Ovary (tissue), 3 donors: ENCODE results near the gene UPK2.

ENCODE experiments used
- POLR2A ChIP-seq: fragments of 450-650 bp; IDR thresholded peaks from one replicate; pipeline ENCODE4 v1.6.1; 2017; ENCODE audit warnings: antibody characterized with exemption, mild to moderate bottlenecking, moderate library complexity
- TF ChIP-seq, protein P1 (sequence below), 3 donors: fragments of 450-650 bp in 2 of 3; fragments of 200-600 bp in 1 of 3; IDR thresholded peaks; one replicate each; pipeline versions ENCODE4 v1.5.1 to v1.8.0; 2016 to 2022; ENCODE audit warnings: antibody characterized with exemption in 3 of 3, mild to moderate bottlenecking in 1 of 3
- donor health status: DM: no; HTN: no; CAD: no.

DNA sequence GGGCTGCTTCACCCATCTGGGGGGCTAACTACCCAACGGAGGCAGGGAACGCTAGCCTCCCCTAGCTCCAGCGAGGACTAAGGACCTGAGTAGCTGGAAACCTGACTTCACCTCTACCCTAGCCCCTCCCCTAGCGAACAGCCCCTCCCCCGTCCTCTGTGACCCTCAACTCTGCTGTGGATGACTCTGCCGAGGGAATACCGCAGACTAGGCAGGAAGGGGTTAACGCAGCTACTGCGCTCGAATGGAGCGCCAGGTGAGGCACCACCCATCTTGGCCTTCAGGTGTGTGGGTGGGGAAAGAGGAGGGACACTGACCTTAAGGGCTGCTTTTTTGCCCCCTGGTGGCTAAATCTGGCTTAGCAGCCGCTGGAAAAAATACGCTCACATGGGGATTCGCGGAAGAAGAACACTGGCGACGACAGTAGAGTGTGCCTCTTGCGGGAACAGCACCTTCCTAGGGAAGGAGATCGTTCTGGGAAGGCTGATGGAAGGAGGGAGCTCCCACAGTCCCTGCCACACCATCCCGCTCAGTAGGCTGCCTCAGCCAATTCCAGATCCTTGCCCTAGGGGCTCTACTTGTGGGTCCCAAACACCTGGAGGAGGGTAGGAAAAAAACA lies 25.9 kb upstream of the UPK2 start:
- no peak for TF ChIP-seq POLR2A
- TF ChIP-seq, protein P1, sequence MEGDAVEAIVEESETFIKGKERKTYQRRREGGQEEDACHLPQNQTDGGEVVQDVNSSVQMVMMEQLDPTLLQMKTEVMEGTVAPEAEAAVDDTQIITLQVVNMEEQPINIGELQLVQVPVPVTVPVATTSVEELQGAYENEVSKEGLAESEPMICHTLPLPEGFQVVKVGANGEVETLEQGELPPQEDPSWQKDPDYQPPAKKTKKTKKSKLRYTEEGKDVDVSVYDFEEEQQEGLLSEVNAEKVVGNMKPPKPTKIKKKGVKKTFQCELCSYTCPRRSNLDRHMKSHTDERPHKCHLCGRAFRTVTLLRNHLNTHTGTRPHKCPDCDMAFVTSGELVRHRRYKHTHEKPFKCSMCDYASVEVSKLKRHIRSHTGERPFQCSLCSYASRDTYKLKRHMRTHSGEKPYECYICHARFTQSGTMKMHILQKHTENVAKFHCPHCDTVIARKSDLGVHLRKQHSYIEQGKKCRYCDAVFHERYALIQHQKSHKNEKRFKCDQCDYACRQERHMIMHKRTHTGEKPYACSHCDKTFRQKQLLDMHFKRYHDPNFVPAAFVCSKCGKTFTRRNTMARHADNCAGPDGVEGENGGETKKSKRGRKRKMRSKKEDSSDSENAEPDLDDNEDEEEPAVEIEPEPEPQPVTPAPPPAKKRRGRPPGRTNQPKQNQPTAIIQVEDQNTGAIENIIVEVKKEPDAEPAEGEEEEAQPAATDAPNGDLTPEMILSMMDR (IDR thresholded peaks at IDR 0.05): peak; percentile 91 to 97 (median 95)
